Measurements from ENCODE around the gene KCTD13.
"Not testable (repeated sequence)": the region's sequence is repeated elsewhere in the genome, so short reads cannot be mapped to it uniquely, and the experiment has no call there.

Gene KCTD13

DNA sequence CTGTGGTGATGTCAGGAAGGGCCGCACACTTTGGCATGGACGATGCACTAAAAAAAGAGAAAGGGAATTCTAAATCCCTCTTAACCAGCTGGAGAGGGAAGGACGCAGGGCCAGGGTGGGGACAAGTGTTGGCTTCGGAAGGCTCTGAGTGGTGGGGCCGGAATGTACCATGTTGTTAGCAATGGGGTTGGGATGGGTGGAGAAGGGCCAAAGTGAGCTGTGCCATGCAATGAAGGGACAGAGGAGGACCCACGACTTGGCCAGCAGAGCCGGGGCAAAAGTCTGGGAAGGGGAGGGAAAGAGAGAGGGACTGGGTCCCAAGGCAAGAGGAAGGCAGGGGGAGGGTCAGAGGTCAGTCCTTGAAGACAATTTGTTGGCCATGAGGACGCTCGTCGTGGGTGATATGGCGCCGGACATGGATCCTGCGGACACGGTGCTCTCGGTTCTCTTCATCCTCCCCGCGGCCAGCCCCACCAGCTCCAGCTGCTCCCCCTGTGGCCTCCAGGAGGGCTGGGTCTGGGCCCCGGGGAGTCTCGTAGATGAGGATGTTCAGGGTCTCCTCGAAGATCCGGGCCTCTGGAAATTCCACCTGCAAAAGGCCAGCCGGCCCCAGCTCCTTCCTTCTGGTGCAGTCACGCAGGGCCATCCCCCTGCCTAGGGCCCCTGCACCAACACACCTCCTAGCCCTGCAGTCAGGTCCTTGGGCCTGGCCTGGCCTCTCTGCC is 19.3 kb downstream of the KCTD13 start:
- FAIRE-seq = no peak

DNA sequence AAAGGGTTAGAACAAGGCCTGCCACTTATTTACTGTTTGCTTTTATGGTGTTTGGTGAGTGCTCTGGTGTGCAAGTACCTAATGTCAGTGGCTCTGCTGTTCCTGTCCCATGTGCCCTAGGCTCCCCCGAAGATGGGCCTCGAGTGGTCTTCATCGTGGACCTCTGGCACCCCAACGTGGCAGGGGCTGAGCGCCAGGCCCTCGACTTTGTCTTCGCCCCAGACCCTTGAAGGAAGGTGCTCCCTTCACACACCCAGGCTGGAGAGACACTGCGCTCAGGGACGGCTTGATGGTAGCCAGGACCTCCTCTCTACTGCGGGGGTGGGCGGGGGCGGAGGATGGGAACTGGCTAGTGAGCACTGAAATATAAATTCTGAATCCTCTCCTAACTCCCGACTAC is 20.4 kb downstream of the KCTD13 start:
- FAIRE-seq = no peak

DNA sequence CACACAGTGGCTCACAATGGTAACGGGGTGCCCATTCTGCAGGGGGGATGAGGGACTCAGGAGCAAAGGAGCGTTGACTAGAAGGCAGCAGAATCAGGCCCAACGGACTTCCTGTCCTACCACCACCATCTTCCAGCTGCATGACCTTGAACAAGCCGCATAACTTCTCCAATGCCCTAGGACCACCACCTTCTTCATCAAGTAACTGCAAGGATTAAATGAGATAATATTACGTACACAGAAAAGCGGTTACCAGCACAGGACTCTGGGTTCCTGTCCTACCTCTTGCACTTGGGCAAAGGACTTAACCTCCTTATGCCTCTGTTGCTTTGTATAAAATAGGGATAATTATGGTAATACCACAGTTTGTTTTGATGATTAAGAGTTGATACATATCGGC is 21.1 kb downstream of the KCTD13 start:
- no peak for FAIRE-seq

DNA sequence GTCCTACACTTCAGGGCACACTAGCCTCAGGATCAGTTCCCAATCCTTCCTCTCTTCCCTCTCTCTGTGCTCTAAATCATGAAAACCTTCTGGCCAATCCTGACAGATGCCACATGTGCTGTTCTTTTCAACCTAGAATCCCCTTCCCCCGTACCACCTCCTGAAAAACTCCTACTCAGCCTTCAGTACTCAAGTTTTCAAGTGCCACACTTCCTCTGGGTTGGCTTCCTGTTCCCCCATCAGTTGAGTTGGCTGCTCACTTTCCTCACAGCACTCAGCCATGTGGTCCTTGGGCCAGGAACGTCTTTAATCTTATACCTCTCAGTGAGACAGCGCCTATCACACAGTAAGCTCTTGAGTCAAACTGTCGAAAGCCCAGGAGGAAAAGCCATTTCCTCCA is 22.4 kb downstream of the KCTD13 start:
- FAIRE-seq = no peak

DNA sequence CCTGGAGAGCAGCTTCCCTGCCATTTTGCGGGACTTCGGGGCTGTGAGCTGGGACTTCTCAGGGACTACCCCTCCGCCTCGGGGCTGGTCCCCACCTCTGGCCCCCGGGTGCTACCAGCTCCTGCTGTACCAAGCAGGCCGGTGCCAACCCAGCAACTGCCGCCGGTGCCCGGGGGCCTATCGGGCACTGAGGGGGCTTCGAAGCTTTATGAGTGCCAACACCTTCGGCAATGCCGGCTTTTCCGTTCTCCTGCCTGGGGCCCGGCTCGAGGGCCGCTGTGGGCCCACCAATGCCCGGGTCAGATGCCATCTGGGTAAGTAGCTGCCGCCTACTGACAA is 24.4 kb downstream of the KCTD13 start:
- no peak for FAIRE-seq

DNA sequence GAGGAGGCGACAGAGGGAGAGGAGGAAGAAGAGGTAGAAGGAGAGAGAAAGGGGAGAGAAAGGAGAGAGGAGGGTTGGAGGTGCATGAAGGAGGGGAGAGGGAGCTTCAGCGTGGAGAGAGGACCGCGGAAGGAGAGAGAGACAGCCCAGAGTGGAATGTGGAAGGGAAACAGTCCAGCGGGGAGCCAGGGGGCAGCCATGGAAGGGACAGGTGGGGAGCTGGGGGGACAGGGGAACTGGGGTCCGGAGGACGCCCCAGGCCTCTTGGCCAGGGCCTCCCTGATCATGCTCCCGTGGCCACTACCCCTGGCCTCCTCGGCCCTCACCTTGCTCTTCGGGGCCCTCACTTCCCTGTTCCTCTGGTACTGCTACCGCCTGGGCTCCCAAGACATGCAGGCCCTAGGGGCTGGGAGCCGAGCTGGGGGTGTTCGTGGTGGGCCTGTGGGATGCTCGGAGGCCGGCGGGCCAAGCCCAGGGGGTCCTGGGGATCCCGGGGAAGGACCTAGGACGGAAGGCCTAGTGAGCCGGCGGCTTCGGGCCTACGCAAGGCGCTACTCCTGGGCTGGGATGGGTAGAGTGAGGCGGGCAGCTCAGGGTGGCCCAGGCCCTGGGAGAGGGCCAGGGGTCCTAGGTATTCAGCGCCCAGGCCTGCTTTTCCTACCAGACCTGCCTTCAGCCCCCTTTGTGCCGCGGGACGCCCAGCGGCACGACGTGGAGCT is 25.0 kb downstream of the KCTD13 start:
- no peak for FAIRE-seq

DNA sequence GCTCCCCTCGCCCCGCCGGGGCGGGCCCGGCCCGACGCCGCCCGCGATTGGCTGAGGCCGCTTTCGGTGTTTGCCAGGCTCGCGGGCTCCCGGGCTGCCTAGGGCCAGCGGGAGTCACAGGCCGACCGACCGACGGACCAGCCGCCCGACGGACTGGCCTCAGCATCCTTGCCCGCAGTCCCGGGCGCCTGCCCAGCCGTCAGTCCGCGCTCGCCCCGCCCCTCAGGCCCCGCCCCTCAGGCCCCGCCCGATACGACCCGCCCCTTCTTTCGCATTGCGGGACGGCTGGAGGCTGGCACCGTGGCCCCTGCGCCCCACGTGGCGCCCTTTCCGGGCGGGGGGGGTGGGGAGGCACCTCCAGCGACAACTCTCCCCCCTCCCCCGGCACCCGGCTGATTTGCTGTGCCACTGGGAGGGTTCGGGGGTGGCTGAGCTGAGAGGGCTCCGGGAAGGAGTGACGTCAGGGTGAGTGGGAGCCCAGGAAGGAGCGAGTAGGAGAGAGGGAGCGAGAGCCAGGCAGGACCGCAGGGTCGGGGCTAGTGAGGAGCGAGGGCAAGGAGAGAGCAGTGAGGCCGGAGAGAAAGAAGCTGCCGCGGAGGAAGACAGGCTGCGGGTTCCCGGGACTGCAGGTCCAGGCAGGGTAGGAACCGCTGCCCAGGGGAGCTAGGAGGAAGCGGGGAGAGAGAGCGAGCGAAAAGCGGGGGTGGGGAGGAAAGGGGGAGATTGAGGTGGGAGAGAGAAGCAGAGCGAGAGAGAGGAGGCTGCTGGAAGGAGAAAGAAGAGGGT is 25.7 kb downstream of the KCTD13 start, which contains the start of gene ASPHD1:
Gene ASPHD1 (plus strand): TSS at position 387 of the 786 bp plus-strand sequence. CDS start 484 bp downstream, outside the sequence.
- no peak for FAIRE-seq

DNA sequence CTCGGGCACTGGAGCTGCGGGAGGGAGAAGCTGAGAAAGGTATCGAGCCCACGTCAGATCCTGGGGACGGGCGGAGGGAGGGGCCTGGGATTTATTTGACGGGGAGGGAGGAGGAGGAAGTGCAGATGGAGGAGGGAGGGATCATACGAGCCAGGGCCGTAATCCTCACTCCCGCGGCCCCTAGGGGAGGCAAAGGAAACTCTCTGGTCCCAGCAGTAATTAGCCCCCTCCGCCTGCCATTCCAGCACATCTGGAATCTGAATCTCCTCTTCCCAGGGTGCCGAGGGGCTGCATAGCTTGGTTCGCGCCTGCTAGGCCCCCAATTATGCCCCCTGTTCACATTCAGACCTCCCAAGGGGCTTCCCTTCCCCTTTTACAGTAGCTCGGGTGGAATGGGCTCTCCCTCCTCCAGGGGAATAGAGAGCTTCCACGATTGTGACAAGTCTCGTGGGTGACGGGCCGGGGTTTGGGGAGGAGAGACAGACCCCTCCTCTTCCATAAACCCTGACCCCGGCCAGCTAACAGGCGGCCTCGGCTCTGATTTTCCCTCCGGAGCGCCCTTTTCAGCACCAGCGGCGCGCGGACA is 26.4 kb downstream of the KCTD13 start, which contains the start of gene SEZ6L2:
Gene SEZ6L2 (minus strand): TSS at position 35 of the 586 bp plus-strand sequence. CDS start 531 bp downstream, outside the sequence.
- peak; percentile 27 for FAIRE-seq

DNA sequence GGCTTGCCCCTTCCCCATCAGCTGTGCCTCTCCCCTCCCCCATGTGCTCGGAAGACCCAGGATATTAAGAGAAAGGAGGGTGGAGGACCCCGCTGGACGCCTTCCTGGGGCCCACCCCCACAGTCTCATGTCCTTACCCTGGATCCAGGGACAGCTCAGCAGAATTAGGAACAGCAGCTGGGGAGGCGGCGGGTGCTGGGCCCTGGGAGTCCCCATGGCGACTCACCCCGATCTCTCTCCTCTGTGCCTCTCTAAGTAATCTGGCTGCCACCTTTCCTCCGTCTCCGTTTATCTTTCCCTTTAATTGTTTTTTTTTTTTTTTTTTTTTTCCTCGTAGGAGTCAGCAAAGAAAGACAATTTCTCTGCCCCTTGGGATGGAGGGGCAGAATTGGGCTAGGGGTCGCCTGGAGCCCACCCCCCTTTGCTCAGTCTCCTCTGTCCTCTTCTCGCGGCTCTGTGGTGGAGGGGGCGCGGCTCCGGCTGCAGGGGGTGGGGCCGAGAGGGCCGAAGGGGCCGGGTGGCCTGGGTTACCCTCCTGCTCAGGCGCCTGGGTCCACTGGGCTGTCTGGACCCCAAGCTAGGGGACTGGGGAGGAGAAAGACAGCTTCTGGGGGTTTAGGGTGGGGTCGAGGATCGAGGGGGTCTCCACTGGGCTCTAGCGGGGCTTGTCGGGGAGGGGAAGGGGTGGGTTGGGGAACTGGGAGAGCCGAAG is 27.1 kb downstream of the KCTD13 start:
- FAIRE-seq = no peak

DNA sequence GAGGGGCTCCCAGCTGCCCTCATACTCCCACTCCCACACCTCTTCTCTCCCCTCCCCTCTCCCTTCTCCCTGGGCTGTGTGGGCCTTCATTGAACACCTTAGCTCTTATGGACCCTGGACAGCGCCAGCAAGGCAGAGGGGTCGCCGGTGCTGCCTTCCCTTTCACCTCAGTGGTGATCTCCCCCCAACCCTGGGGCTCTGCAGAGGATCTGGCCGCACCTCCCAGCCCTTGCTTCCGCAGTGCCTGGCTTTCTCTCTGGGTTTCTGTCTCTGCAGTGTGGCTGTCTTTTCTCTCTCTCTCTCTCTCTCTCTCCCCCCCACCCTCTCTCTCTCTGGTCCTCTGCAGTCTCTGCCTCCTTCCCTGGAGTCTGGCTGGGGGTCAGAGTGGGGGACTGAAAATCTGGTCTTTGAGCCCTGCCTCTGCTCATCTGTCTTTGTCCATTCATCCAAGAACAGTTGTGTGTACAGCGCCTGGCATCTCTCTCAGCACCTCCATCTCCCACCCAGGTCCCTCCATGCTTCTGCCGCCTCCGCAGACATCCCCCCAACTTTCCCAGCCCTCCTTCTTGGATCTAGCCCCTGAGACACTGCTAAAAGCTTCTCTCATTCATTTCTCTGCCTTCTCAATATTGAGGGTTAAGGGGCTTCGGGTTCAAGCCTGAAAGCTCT is 27.8 kb downstream of the KCTD13 start:
- no peak for FAIRE-seq

DNA sequence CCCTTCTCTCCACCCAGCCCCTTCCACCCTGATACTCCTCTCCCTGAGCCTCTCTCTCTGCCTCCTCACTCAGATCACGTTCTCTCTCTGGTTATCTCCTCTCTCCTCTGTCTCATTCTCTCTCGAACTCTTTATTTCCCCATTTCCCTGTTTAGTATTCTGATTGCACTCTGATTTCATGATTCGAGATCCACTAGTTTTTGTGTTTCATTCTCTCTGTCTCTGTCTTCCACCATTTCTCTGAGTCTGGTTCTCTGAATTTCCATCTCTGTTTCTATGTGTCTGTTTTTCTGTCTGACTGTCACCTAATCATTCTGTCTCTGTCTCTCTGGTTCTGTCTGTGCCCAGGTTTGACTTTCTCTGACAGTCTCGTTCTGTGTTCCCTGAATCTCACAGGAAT is 28.7 kb downstream of the KCTD13 start:
- no peak for FAIRE-seq

DNA sequence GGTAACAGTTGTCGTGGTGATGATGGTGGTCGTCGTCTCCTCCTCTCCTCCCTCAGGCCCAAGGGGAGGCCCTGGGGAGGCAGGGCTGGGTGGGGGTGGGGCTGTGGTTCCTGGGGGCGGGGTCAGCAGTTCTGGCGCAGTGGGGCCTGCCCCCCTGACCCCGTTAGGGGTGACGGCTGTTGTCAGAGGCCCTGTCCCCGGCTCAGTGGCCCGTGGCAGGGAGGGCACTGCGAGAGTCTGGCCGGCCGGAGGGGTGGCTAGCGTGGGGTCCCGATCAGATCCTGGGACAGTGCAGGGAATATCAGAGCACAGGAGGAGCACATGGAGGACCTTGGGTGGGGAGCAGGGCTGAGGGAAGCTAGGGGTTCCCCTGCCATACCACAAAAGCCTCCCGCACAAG is 29.2 kb downstream of the KCTD13 start:
- no peak for FAIRE-seq

DNA sequence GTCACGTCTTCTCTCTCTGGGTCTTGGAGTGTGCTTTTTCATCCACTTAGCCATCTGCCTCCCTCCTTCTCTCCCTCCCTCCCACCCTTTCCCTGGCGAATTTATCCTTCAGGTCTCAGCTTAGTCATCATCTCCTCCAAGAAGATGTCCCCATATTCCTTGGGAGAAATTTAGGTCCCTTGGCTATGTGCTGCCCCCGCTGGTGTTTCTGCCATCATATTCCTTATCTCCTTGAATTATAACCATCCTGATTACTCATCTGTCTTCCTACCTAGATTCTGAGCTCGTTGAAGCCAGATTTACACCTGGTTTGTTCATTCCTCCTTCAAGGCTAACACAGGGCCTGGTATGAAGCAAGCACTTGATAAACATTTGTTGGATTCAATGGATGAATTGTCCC is 31.7 kb downstream of the KCTD13 start:
- FAIRE-seq = no peak

DNA sequence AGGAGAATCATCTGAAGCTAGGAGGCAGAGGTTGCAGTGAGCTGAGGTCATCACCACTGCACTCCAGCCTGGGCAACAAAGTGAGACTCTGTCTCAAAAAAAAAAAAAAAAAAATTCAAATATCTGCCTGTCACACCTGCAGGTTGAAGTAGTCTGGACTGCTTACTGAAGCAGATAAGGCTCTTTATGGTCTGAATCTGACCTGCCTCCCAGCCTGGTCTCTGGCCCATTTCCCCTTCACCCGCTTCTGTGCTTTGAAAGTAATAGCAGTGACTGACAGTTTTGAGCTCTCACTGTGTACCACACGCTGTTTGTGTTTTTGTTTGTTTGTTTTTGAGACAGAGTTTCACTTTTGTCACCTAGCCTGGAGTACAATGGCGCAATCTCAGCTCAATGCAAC is 32.5 kb downstream of the KCTD13 start:
- no peak for FAIRE-seq

DNA sequence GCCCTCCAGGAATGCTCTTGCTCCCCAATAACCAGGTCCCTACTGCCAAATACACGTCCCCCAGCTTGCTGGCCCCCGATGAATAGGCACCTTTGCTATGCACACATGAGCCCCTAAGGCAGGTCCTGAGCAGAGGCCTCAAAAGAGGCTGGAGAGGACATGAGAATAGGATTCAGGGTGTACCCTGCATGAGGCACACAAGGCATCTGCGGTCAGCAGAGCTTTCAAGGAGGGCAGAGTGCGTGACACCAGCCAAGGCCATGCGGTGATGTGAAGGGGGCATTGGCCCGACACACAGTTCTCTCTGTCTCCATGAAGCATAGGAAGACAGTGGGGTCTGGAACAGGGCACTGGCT is 33.6 kb downstream of the KCTD13 start:
- no peak for FAIRE-seq

DNA sequence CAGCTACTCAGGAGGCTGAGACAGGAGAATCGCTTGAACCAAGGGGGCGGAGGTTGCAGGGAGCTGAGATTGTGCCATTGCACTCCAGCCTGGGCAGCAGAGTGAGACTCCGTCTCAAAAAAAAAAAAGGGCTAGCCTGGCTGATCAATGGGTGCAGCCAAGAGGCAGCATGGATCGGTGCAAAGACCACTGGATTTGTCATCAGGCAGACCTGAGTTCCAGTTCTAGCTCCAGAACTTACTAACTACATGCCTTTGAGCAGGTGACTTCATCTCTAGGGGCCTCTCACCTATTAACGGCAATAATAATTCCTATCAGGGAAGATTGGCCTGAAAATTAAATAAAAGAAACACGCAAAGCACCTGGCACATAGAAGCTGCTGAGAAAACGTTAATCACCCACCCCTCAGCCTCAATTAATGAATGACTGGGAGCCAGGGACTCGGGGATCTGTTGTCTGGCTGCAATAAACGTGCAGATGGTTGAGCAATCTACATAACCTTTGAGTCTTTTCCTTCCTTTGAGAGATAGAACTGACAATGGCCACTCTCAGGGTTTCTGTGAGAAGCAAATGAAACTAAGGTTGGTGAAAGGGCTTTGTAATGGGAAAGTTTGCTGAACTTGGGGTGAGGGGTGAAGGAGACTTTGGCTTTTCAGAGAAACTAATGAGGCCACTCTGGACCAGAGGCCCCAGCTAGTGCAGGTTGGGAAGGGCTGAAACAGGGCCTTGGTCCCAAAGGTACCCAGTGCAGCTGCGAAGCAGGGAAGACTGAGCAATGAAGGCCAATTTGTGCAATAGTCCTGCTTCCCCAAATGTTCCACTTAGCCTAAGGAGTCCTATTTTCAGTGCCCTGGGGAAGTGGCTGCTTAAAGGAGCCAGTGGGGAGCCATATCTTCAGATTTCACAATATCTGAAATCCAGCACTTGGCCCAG is 34.2 kb downstream of the KCTD13 start:
- FAIRE-seq = no peak

DNA sequence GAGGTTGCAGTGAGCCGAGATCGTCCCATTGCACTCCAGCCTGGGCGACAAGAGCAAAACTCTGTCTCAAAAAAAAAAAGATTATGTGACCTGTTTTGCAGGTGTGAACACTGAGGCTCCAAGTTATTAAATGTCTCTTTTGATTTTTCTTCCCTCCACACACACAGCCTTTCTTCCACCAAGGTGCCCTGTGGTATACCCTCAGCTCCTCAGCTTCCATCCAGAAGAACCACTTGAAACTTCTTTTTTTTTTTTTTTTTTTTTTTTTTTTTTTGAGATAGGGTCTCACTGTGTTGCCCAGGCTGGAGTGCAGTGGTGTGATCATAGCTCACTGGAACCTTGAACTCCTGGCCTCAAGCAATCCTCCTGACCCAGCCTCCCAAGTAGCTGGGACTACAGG is 36.7 kb downstream of the KCTD13 start:
- FAIRE-seq = not testable (repeated sequence)

DNA sequence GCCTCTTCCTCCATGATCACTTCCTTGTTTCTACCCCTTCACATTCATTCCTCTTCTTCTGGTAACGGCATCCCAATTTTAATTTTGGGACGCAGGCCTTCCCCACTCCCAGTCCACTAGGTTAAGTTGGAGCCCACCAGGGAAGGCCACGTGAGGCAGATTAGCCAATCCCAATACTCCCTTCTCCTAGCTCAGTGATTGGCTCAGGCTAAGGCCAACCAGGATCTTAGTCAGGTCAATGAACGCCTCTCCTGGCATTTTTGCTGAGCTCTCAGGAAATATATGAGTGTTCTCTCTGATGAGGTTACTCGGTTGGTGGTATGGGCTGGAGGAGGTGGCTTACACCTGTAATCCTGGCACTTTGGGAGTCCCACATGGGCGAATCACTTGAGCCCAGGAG is 42.0 kb downstream of the KCTD13 start:
- FAIRE-seq = no peak

DNA sequence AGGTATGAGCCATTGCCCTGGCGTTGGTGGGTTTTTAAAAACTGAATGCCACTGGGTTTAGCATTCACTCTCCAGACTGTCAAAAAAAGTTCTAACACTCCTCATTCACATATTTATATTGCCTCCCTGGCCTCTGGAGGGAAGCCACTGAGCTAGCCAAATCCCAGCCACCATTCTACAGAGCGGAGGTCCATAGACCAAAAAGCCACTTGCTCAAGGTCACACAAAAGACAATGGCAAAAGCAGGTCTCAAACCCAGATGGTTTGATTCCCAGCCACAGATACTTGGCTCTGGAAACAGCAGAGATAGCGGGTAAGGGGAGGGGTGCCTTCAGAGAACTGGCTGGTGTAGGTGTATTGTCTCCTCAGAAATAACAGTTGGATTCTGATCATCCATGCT is 45.0 kb downstream of the KCTD13 start:
- no peak for FAIRE-seq

DNA sequence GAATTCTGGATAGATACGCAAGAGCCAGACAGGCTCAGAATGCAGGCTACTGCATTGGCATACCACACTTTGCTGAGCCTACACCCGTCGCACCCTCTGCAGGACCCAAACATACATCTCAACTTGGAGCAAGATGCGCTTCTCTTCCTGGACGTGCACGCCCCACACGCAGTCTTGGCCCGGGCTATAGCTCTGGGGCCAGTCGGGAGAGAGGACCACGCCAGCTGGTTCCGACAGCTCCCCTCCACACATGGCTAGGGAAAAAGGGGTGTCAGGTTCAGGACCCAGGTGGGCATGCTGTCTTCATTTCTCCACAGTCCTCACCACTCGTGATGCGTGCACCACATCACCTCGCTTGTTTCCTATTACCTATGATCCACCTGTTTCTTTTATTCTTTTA is 47.9 kb downstream of the KCTD13 start:
- FAIRE-seq = no peak
